HG03039 (cell line): ENCODE measurements around the gene KRT8.

Experiments used
- ATAC-seq: cut with Tn5 transposase; IDR thresholded peaks from one replicate; pipeline ENCODE4 v1.9.1; 2021; ENCODE audit warnings: mild to moderate bottlenecking, moderate library complexity; ENCODE audit not compliant: unreplicated experiment

Gene KRT8

GRCh38 chr12:52925717-52926595, 21.1 kb upstream of the KRT8 start:
- ATAC-seq = no peak

- ATAC-seq = no peak
These were observed 20.2 kb upstream of the KRT8 start for GRCh38 chr12:52924764-52925716.

GRCh38 chr12:52921488-52922165, 16.8 kb upstream of the KRT8 start:
- no peak for ATAC-seq

- no peak for ATAC-seq
These were observed 16.1 kb upstream of the KRT8 start for GRCh38 chr12:52920937-52921336.

- ATAC-seq = no peak
These were observed 13.9 kb upstream of the KRT8 start for GRCh38 chr12:52918784-52919183.

GRCh38 chr12:52918351-52918750, 13.5 kb upstream of the KRT8 start:
- ATAC-seq = no peak

GRCh38 chr12:52917800-52918199, 12.9 kb upstream of the KRT8 start:
- ATAC-seq = no peak

- no peak for ATAC-seq
These were observed 11.3 kb upstream of the KRT8 start for GRCh38 chr12:52916216-52916615.

- ATAC-seq = no peak
These were observed 10.8 kb upstream of the KRT8 start for GRCh38 chr12:52915637-52916036.

GRCh38 chr12:52914576-52915121, 9.8 kb upstream of the KRT8 start:
- ATAC-seq = no peak

- ATAC-seq = no peak
These were observed 8.6 kb upstream of the KRT8 start for GRCh38 chr12:52913431-52913821.

- ATAC-seq = no peak
These were observed 8.0 kb upstream of the KRT8 start for GRCh38 chr12:52912711-52913430.

GRCh38 chr12:52910248-52910883, 5.5 kb upstream of the KRT8 start:
- ATAC-seq = no peak

GRCh38 chr12:52909796-52910195, 4.9 kb upstream of the KRT8 start:
- no peak for ATAC-seq

GRCh38 chr12:52909331-52909730, 4.5 kb upstream of the KRT8 start:
- no peak for ATAC-seq

- no peak for ATAC-seq
These were observed 2.4 kb upstream of the KRT8 start for GRCh38 chr12:52907092-52907810.

- ATAC-seq = no peak
These were observed 1.3 kb upstream of the KRT8 start for GRCh38 chr12:52906191-52906601.

GRCh38 chr12:52903855-52904508, 894 bp downstream of the KRT8 start:
- no peak for ATAC-seq
